ENCODE measurements around the gene EDC4. TPM values are rescaled to one million over a fixed set of nuclear protein-coding genes. Genes with fewer than 3 reads are reported as not detected.

EDC4 gene
- polyA plus RNA-seq, 1 donor from 2014 or later: 66.0 TPM

DNA sequence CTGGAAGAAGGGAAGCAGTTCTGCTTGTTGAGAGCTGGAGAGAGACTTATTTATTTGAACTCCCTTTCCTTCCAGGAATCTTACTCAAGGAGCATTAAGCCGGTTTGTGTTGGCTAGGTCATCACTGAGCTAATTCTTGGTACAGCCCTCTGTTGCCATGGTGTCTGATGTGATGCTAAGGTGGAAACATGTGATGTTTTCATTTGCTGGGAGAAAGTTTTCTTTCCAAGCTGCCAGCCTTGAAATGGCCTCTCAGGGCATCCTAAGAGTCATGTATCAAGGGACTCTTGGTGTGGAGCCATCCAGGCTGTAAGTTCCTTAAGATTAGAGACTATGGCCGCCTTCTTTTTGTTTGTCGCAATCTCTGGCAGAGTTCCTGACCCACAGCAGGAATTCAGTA, 24.4 kb downstream of the EDC4 start:
- Histone ChIP-seq H3K9me2 (ENCODE audit: insufficient read depth, low read length) (no peaks in the 10 kb centered on the region), H2AFZ (ENCODE audit: low read depth, low read length) (no peak overlapping the region), H3F3A (ENCODE audit: insufficient read depth, low read length, poor library complexity, severe bottlenecking) (no peaks in the 10 kb centered on the region), H3K4me3 (ENCODE audit: low read length) (no peak overlapping the region), H3K27ac (ENCODE audit: low read length) (no peak overlapping the region), H3K79me2 (replicated peaks; ENCODE audit: insufficient read depth, low read length) (peaks cover 18% of the 10 kb centered on the region), H3K4me2 (ENCODE audit: low read length) (no peak overlapping the region), H3K9ac (ENCODE audit: low read length) (no peak overlapping the region), H3K27me3 (ENCODE audit: insufficient read depth, low read depth, low read length) (no peaks in the 10 kb centered on the region), H3K36me3 (ENCODE audit: insufficient read depth, low read length) (no peaks in the 10 kb centered on the region), H4K20me1 (ENCODE audit: insufficient read depth) (no peaks in the 10 kb centered on the region), H3K9me3 (ENCODE audit: low read length) (no peaks in the 10 kb centered on the region)
- TF ChIP-seq MXI1 (conservative IDR thresholded peaks at IDR 0.05; ENCODE audit: poor library complexity, severe bottlenecking) (no peak), EP300 (conservative IDR thresholded peaks at IDR 0.05; ENCODE audit: poor library complexity, severe bottlenecking) (no peak), POLR2AphosphoS5 (IDR thresholded peaks at IDR 0.05) (no peak), EZH2 (IDR thresholded peaks at IDR 0.05; ENCODE audit: borderline replicate concordance, insufficient read depth, low read length, poor library complexity, severe bottlenecking) (no peak), CTCF (IDR thresholded peaks at IDR 0.05; ENCODE audit: poor library complexity, severe bottlenecking) (no peak), TAF1 (IDR thresholded peaks at IDR 0.05; ENCODE audit: low read depth) (no peak), REST (IDR thresholded peaks at IDR 0.05; ENCODE audit: borderline replicate concordance) (no peak), RAD21 (conservative IDR thresholded peaks at IDR 0.05) (no peak), SMC3 (conservative IDR thresholded peaks at IDR 0.05; ENCODE audit: poor library complexity) (no peak)

DNA sequence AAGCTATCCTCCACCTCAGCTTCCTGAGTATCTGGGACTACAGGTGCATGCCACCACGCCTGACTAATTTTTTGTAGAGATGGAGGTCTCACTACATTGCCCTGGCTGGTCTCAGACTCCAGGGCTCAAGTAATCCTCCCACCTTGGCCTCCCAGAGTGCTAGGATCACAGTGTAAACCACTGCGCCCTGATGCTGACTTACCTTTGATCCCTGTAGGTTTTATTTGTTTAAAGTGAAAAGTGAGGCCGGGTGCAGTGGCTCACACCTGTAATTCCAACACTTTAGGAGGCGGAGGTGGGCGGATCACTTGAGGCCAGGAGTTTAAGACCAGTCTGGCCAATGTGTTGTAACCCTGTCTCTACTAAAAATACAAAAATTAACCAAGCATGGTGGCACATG, 28.9 kb downstream of the EDC4 start:
- Histone ChIP-seq H3K4me2 (ENCODE audit: low read length) (no peak overlapping the region), H3K9ac (ENCODE audit: low read length) (no peak overlapping the region), H3K9me2 (ENCODE audit: insufficient read depth, low read length) (no peaks in the 10 kb centered on the region), H3K36me3 (ENCODE audit: insufficient read depth, low read length) (no peaks in the 10 kb centered on the region), H3K27me3 (ENCODE audit: insufficient read depth, low read depth, low read length) (no peaks in the 10 kb centered on the region), H3F3A (ENCODE audit: insufficient read depth, low read length, poor library complexity, severe bottlenecking) (no peaks in the 10 kb centered on the region), H3K9me3 (ENCODE audit: low read length) (no peaks in the 10 kb centered on the region), H4K20me1 (ENCODE audit: insufficient read depth) (no peaks in the 10 kb centered on the region), H3K79me2 (replicated peaks; ENCODE audit: insufficient read depth, low read length) (no peaks in the 10 kb centered on the region), H3K27ac (ENCODE audit: low read length) (no peak overlapping the region), H2AFZ (ENCODE audit: low read depth, low read length) (no peak overlapping the region), H3K4me3 (ENCODE audit: low read length) (no peak overlapping the region)
- TF ChIP-seq CTCF (IDR thresholded peaks at IDR 0.05; ENCODE audit: poor library complexity, severe bottlenecking): no peak
- no peak for TF ChIP-seq SMC3 (conservative IDR thresholded peaks at IDR 0.05; ENCODE audit: poor library complexity)
- no peak for TF ChIP-seq TAF1 (IDR thresholded peaks at IDR 0.05; ENCODE audit: low read depth)
- no peak for TF ChIP-seq EZH2 (IDR thresholded peaks at IDR 0.05; ENCODE audit: borderline replicate concordance, insufficient read depth, low read length, poor library complexity, severe bottlenecking)
- no peak for TF ChIP-seq MXI1 (conservative IDR thresholded peaks at IDR 0.05; ENCODE audit: poor library complexity, severe bottlenecking)
- no peak for TF ChIP-seq REST (IDR thresholded peaks at IDR 0.05; ENCODE audit: borderline replicate concordance)
- no peak for TF ChIP-seq POLR2AphosphoS5 (IDR thresholded peaks at IDR 0.05)
- TF ChIP-seq RAD21 (conservative IDR thresholded peaks at IDR 0.05): no peak
- no peak for TF ChIP-seq EP300 (conservative IDR thresholded peaks at IDR 0.05; ENCODE audit: poor library complexity, severe bottlenecking)

All from neural cell (in vitro differentiated cells).